ENCODE measurements around the gene ADARB1. TPM values are rescaled to one million over a fixed set of nuclear protein-coding genes. Genes with fewer than 3 reads are reported as not detected.

ADARB1 gene
- total RNA-seq, 1 donor from 2014 or later: 14.0 TPM

GRCh38 chr21:45055861-45056260 is 18.5 kb upstream of the ADARB1 start:
- no peak for TF ChIP-seq CTCF (IDR thresholded peaks at IDR 0.05; ENCODE audit: insufficient read depth, low read length, severe bottlenecking)
- no peak for FAIRE-seq

DNA sequence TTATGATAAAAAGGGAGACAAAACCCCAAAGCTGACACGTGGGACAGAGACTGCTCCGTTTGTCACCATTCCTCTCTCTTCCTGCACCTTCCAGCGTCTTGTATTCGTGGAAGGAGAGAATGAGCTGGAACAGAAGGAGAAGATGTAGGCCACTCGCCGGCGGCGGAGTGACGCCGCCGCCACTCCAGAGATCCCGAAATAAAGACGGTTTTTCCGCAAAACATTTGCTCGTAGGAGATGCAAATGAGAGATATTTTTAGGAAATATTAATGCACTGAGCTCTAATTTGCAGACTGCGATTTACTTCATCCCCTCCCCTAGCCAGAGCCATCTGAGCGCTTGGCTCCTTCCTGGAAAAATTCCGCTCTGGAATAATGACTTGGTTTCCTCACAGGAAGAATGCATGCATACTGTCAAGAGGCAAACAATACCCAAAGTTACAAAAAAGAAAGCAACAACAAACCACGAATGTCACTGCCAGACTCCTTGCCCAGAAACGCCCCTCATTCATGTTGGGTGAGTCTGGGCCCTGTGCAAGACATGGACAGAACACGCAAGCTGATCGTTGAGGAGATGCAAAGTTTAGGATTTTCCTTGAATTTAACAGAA is 18.0 kb upstream of the ADARB1 start:
- FAIRE-seq: no peak
- DNase-seq (ENCODE audit: low read depth): no peak
- H3K36me3 ChIP-seq (ENCODE audit: control insufficient read depth, insufficient read depth, low read length): no peaks in the 10 kb centered on the region
- peaks cover 3% of the 10 kb centered on the region for H3K27me3 ChIP-seq (ENCODE audit: control insufficient read depth, insufficient read depth, low read length)
- no peak overlapping the region for H3K4me3 ChIP-seq (ENCODE audit: low read depth, low read length)
- no peak for TF ChIP-seq CTCF (IDR thresholded peaks at IDR 0.05; ENCODE audit: insufficient read depth, low read length, severe bottlenecking)

More at GRCh38 chr21:45055861-45056260, 18.5 kb upstream of the ADARB1 start:
- H3K4me3 ChIP-seq (ENCODE audit: low read depth, low read length): no peak overlapping the region
- no peak for DNase-seq (ENCODE audit: low read depth)
- no peaks in the 10 kb centered on the region for H3K36me3 ChIP-seq (ENCODE audit: control insufficient read depth, insufficient read depth, low read length)
- H3K27me3 ChIP-seq (ENCODE audit: control insufficient read depth, insufficient read depth, low read length): peaks cover 3% of the 10 kb centered on the region

DNA sequence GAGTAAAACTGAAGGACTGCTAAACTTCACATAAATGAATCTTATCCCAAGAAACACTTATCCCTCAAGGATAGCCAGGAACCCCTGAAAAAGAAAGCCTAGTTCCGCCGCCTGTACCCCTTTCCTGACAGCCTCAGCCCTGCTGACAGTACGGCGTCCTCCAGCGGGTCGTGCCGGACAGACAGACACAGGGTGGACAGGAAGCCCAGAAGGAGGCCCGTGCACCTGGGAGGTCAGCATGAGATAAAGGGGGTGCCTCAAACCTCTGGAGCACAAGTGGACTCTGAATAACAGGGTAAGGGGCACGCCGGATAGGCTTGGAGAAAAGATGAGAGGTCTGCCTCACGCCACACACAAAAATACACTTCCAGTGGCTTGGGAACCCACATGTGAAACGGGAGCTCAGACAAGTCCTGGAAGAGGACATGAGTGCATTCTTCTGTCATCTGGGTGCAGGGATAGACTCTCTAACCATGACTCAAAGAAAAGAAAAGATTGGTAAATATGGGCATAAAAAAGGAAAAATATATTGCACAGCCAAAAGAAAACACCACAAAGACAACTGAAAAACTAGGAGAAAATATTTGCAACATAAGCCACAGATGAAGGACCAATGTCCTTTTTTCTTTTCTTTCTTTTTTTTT is 17.3 kb upstream of the ADARB1 start:
- TF ChIP-seq CTCF (IDR thresholded peaks at IDR 0.05; ENCODE audit: insufficient read depth, low read length, severe bottlenecking): no peak
- Histone ChIP-seq H3K36me3 (ENCODE audit: control insufficient read depth, insufficient read depth, low read length) (no peaks in the 10 kb centered on the region), H3K27me3 (ENCODE audit: control insufficient read depth, insufficient read depth, low read length) (peaks cover 3% of the 10 kb centered on the region), H3K4me3 (ENCODE audit: low read depth, low read length) (no peak overlapping the region)
- FAIRE-seq: no peak
- no peak for DNase-seq (ENCODE audit: low read depth)

DNA sequence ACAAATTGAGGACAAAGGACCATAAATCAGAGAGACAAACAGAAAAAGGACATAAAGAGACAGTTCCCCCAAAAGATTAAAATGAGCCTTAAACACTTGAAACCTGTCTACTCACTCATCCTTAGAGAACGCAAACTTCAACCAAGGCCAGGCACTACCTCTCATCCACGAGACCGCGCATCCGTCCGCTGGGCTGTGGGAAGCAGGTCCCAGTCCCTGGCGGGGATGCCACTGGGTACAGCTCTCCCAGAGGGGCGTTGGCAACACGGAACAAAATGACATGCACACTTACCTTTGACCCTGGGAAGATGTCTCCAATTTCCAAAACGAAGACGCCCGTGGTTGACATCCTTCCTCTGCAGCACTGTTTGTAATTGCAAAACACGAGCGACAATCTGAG is 16.5 kb upstream of the ADARB1 start:
- Histone ChIP-seq H3K36me3 (ENCODE audit: control insufficient read depth, insufficient read depth, low read length) (no peaks in the 10 kb centered on the region), H3K4me3 (ENCODE audit: low read depth, low read length) (no peak overlapping the region), H3K27me3 (ENCODE audit: control insufficient read depth, insufficient read depth, low read length) (peaks cover 3% of the 10 kb centered on the region)
- FAIRE-seq (no peak), DNase-seq (ENCODE audit: low read depth) (no peak)
- TF ChIP-seq CTCF (IDR thresholded peaks at IDR 0.05; ENCODE audit: insufficient read depth, low read length, severe bottlenecking): no peak

DNA sequence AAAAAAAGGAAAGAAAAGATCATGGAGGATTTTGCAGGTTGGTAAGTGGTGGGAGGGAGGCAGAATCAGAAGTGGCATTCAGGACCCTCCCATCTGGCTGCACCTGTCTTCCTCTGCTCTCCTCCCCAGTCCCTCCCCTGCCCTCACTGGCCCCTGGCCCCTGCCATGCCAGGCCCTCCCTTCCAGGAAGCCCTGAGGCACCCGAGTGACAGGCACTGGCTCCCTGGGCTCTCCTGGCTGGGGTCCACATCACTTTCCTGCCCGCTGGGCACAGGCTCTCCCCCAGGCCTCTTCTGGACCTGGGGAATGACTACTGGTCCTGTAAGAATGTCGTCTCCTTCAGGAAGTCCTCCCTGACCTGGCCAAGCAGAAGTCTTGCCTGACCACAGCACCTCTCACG is 15.3 kb upstream of the ADARB1 start:
- DNase-seq (ENCODE audit: low read depth) (no peak), FAIRE-seq (no peak)

More for the DNA sequence above, 15.3 kb upstream of the ADARB1 start:
- no peak for TF ChIP-seq CTCF (IDR thresholded peaks at IDR 0.05; ENCODE audit: insufficient read depth, low read length, severe bottlenecking)
- peaks cover 3% of the 10 kb centered on the region for H3K27me3 ChIP-seq (ENCODE audit: control insufficient read depth, insufficient read depth, low read length)
- H3K36me3 ChIP-seq (ENCODE audit: control insufficient read depth, insufficient read depth, low read length): no peaks in the 10 kb centered on the region
- no peak overlapping the region for H3K4me3 ChIP-seq (ENCODE audit: low read depth, low read length)

Data from bronchial epithelial cell (primary cell).